ENCODE results near the gene CEMIP. TPM values are rescaled to one million over a fixed set of nuclear protein-coding genes. Genes with fewer than 3 reads are reported as not detected.
A peak's percentile ranks its signal among the peaks of the same experiment; 100 is the strongest.

The CEMIP gene
- polyA plus RNA-seq, 10 donors, result 0.94 to 3.5 (median 2.0) TPM

- no peak for DNase-seq
These were observed 144.5 kb downstream of the CEMIP start for GRCh38 chr15:80923668-80924067.

- DNase-seq, result no peak
These were observed 145.1 kb downstream of the CEMIP start for GRCh38 chr15:80924278-80924677.

GRCh38 chr15:80925597-80926059 lies 146.5 kb downstream of the CEMIP start:
- DNase-seq, result no peak

GRCh38 chr15:80926126-80926525 lies 147.0 kb downstream of the CEMIP start:
- DNase-seq, result no peak

- DNase-seq, result peak in 1 of 3 donors; percentile 56
These were observed 150.1 kb downstream of the CEMIP start for GRCh38 chr15:80929225-80929624.

GRCh38 chr15:80929689-80930088 lies 150.5 kb downstream of the CEMIP start:
- no peak for DNase-seq

GRCh38 chr15:80931191-80931590 lies 152.0 kb downstream of the CEMIP start:
- no peak for DNase-seq

- no peak for DNase-seq
These were observed 152.7 kb downstream of the CEMIP start for GRCh38 chr15:80931721-80932512.

GRCh38 chr15:80932513-80932815 lies 153.3 kb downstream of the CEMIP start:
- DNase-seq, result no peak

- peak; percentile 58 to 90 (median 73) for DNase-seq
These were observed 153.8 kb downstream of the CEMIP start for GRCh38 chr15:80932989-80933388.

- peak; percentile 32 to 84 (median 41) for DNase-seq
These were observed 155.6 kb downstream of the CEMIP start for GRCh38 chr15:80934761-80935221.

- no peak for DNase-seq
These were observed 157.3 kb downstream of the CEMIP start for GRCh38 chr15:80936288-80937078.

- no peak for DNase-seq
These were observed 158.5 kb downstream of the CEMIP start for GRCh38 chr15:80937718-80938117.

GRCh38 chr15:80939216-80939615 lies 160.0 kb downstream of the CEMIP start:
- DNase-seq, result no peak

GRCh38 chr15:80940331-80940730 lies 161.2 kb downstream of the CEMIP start:
- DNase-seq, result no peak

GRCh38 chr15:80940851-80941250 lies 161.7 kb downstream of the CEMIP start:
- DNase-seq, result no peak

- no peak for DNase-seq
These were observed 163.1 kb downstream of the CEMIP start for GRCh38 chr15:80942266-80942665.

GRCh38 chr15:80942746-80943565 lies 163.8 kb downstream of the CEMIP start:
- DNase-seq, result peak in 2 of 3 donors; percentile 66 to 75

- no peak for DNase-seq
These were observed 165.6 kb downstream of the CEMIP start for GRCh38 chr15:80944818-80945217.

GRCh38 chr15:80945605-80946004 lies 166.4 kb downstream of the CEMIP start:
- DNase-seq, result no peak

- no peak for DNase-seq
These were observed 167.4 kb downstream of the CEMIP start for GRCh38 chr15:80946576-80946975.

- no peak for DNase-seq
These were observed 169.6 kb downstream of the CEMIP start for GRCh38 chr15:80948651-80949292.
